Measurements from ENCODE around the gene LIF.

The LIF gene

DNA sequence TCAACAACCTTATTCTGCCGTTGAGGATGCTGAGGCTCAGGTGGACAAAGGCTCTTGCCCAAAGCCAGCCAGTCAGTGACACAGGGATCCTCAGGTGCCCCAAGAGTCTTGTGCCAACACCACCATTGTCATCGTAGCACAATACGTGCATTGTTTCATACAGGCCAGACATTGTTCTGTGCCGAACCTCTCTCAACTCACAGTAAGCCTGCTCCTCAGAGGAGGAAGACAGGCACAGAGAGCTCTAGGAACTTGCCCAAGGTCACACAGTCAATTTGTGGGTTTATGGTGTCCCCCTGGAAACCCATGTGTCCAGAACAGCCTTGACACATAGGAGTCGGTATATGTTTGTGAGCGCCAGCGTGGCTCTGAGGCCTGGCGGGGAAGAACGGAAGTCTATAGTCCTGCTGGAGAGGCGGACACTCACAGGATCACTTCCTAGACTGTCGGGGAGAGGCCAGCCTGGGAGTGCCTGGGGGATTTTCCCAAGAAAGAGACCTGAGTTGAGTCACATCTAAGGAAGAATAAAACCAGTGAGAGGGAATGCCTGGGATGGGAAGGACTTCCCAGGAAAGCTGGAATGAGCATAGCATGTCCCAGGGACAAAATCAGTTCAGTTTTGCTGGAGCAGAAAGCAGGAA lies 20.2 kb downstream of the LIF start:
- TF ChIP-seq, protein P1, sequence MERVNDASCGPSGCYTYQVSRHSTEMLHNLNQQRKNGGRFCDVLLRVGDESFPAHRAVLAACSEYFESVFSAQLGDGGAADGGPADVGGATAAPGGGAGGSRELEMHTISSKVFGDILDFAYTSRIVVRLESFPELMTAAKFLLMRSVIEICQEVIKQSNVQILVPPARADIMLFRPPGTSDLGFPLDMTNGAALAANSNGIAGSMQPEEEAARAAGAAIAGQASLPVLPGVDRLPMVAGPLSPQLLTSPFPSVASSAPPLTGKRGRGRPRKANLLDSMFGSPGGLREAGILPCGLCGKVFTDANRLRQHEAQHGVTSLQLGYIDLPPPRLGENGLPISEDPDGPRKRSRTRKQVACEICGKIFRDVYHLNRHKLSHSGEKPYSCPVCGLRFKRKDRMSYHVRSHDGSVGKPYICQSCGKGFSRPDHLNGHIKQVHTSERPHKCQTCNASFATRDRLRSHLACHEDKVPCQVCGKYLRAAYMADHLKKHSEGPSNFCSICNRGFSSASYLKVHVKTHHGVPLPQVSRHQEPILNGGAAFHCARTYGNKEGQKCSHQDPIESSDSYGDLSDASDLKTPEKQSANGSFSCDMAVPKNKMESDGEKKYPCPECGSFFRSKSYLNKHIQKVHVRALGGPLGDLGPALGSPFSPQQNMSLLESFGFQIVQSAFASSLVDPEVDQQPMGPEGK (CRISPR knock-in tag; IDR thresholded peaks at IDR 0.05; ENCODE audit: borderline replicate concordance), result no peak
- TF ChIP-seq, protein P2, sequence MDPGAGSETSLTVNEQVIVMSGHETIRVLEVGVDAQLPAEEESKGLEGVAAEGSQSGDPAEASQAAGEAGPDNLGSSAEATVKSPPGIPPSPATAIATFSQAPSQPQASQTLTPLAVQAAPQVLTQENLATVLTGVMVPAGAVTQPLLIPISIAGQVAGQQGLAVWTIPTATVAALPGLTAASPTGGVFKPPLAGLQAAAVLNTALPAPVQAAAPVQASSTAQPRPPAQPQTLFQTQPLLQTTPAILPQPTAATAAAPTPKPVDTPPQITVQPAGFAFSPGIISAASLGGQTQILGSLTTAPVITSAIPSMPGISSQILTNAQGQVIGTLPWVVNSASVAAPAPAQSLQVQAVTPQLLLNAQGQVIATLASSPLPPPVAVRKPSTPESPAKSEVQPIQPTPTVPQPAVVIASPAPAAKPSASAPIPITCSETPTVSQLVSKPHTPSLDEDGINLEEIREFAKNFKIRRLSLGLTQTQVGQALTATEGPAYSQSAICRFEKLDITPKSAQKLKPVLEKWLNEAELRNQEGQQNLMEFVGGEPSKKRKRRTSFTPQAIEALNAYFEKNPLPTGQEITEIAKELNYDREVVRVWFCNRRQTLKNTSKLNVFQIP (CRISPR knock-in tag; IDR thresholded peaks at IDR 0.05; ENCODE audit: borderline replicate concordance, low read depth), result no peak
- TF ChIP-seq, protein P3, sequence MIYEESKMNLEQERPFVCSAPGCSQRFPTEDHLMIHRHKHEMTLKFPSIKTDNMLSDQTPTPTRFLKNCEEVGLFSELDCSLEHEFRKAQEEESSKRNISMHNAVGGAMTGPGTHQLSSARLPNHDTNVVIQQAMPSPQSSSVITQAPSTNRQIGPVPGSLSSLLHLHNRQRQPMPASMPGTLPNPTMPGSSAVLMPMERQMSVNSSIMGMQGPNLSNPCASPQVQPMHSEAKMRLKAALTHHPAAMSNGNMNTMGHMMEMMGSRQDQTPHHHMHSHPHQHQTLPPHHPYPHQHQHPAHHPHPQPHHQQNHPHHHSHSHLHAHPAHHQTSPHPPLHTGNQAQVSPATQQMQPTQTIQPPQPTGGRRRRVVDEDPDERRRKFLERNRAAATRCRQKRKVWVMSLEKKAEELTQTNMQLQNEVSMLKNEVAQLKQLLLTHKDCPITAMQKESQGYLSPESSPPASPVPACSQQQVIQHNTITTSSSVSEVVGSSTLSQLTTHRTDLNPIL (CRISPR knock-in tag; IDR thresholded peaks at IDR 0.05; ENCODE audit: low read depth), result no peak
- ATAC-seq, result no peak

DNA sequence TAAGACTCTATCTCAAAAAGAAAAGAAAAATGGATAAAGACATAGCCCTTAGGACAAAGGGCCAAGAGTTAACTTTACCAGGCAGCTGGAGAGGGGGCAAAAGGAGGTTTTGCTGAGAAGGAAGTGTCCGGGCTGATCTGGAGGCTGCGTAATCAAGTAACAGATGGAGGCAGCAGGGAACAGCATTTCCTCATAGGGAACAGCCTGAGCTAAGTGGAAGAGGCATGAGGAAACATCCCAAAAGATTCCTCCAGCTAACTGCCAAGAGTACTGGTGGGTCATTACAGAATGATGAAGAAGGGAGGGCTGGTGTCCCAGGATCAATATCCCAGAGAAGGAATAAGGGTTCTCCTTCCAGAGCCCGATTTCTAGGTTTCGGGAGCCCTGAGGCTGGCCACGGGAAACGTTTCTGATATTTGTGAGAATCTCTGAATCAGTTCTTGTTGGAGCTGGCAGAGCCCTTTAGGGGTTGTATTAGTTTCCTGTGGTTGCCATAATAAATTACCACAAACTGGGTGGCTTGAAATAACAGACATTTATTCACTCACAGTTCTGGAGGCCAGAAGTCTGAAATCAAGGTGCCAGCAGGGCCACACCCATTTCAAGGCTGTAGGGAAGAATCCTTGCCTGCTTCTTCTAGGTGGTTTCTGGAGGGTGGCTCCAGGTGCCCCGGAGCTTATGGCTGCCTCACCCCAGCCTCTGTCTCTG lies 21.2 kb downstream of the LIF start:
- ATAC-seq, result no peak
- TF ChIP-seq ZC3H10 (CRISPR knock-in tag; IDR thresholded peaks at IDR 0.05) (no peak), ZNF565 (CRISPR knock-in tag; conservative IDR thresholded peaks at IDR 0.05; ENCODE audit: low read depth) (no peak), RARB (CRISPR knock-in tag; IDR thresholded peaks at IDR 0.05) (no peak)
- TF ChIP-seq, protein P4, sequence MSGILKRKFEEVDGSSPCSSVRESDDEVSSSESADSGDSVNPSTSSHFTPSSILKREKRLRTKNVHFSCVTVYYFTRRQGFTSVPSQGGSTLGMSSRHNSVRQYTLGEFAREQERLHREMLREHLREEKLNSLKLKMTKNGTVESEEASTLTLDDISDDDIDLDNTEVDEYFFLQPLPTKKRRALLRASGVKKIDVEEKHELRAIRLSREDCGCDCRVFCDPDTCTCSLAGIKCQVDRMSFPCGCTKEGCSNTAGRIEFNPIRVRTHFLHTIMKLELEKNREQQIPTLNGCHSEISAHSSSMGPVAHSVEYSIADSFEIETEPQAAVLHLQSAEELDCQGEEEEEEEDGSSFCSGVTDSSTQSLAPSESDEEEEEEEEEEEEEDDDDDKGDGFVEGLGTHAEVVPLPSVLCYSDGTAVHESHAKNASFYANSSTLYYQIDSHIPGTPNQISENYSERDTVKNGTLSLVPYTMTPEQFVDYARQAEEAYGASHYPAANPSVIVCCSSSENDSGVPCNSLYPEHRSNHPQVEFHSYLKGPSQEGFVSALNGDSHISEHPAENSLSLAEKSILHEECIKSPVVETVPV (CRISPR knock-in tag; IDR thresholded peaks at IDR 0.05), result no peak

DNA sequence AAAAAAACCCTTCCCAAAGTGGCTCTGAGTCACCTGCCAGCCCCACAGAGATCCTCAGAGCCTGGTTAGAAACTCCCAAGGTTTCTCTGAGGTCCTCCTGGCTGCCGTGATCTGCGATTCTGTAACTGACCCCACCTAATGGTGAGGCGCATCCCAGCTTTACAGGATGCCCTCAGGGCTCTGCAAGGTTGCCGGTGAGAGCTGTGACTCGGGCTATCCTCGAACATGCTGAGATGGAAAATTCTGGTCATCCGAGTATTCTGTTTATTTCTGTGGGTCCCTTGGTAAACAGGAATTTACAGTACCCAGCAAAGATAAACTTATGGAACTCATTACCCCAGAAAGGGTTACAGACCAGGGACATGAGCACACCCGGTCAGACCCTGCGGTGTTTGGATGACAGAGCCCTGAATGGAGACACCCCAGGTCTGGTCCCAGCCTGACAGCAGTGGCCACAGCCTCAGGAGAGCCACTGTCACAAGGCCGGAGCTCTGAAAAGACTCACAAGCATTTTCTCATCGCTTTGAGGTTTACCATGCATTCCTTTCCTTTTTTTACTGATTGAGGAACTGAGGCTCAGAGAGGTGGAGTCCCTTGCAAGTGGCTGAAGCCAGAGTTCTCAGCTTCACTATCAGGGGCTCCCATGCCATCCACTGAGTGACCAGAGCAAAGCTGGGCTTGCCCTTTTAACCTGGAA lies 22.2 kb downstream of the LIF start:
- no peak for TF ChIP-seq ZNF8 (CRISPR knock-in tag; IDR thresholded peaks at IDR 0.05)
- TF ChIP-seq, protein P1 (CRISPR knock-in tag; IDR thresholded peaks at IDR 0.05; ENCODE audit: borderline replicate concordance), result no peak
- TF ChIP-seq, protein P4 (CRISPR knock-in tag; IDR thresholded peaks at IDR 0.05), result no peak
- TF ChIP-seq, protein P3 (CRISPR knock-in tag; IDR thresholded peaks at IDR 0.05; ENCODE audit: low read depth), result no peak
- no peak for TF ChIP-seq ZC3H10 (CRISPR knock-in tag; IDR thresholded peaks at IDR 0.05)
- TF ChIP-seq, protein P5, sequence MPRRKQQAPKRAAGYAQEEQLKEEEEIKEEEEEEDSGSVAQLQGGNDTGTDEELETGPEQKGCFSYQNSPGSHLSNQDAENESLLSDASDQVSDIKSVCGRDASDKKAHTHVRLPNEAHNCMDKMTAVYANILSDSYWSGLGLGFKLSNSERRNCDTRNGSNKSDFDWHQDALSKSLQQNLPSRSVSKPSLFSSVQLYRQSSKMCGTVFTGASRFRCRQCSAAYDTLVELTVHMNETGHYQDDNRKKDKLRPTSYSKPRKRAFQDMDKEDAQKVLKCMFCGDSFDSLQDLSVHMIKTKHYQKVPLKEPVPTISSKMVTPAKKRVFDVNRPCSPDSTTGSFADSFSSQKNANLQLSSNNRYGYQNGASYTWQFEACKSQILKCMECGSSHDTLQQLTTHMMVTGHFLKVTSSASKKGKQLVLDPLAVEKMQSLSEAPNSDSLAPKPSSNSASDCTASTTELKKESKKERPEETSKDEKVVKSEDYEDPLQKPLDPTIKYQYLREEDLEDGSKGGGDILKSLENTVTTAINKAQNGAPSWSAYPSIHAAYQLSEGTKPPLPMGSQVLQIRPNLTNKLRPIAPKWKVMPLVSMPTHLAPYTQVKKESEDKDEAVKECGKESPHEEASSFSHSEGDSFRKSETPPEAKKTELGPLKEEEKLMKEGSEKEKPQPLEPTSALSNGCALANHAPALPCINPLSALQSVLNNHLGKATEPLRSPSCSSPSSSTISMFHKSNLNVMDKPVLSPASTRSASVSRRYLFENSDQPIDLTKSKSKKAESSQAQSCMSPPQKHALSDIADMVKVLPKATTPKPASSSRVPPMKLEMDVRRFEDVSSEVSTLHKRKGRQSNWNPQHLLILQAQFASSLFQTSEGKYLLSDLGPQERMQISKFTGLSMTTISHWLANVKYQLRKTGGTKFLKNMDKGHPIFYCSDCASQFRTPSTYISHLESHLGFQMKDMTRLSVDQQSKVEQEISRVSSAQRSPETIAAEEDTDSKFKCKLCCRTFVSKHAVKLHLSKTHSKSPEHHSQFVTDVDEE (CRISPR knock-in tag; IDR thresholded peaks at IDR 0.05), result no peak
- TF ChIP-seq, protein P2 (CRISPR knock-in tag; IDR thresholded peaks at IDR 0.05; ENCODE audit: borderline replicate concordance, low read depth), result no peak
- no peak for TF ChIP-seq ARNTL (CRISPR knock-in tag; IDR thresholded peaks at IDR 0.05; ENCODE audit: borderline replicate concordance, low read depth)
- no peak for TF ChIP-seq OSR1 (CRISPR knock-in tag; IDR thresholded peaks at IDR 0.05)
- no peak for TF ChIP-seq ESRRG (CRISPR knock-in tag; IDR thresholded peaks at IDR 0.05)
- ATAC-seq, result peak; percentile 54

Data from SK-N-SH treated with all-trans-retinoic acid at 6 μM for 48 hours (cell line).